Measurements from ENCODE around the gene CRB3. TPM values are rescaled to one million over a fixed set of nuclear protein-coding genes. Genes with fewer than 3 reads are reported as not detected.
"Not testable (repeated sequence)": the region's sequence is repeated elsewhere in the genome, so short reads cannot be mapped to it uniquely, and the experiment has no call there.

The CRB3 gene
- total and polyA plus RNA-seq, 9 donors = 0.11 to 2.0 (median 0.51) TPM; not detected in 4

GRCh38 chr19:6494438-6495036, 30.5 kb downstream of the CRB3 start:
- H3K27ac ChIP-seq (ENCODE audit: low read length) = no peak overlapping the region
- H3K4me3 ChIP-seq (ENCODE audit: low read length) = no peak overlapping the region
- H3K36me3 ChIP-seq (ENCODE audit: control insufficient read depth, insufficient read depth, low read length) = no peaks in the 10 kb centered on the region
- H3K4me1 ChIP-seq (ENCODE audit: control insufficient read depth, insufficient read depth, low read length) = no peaks in the 10 kb centered on the region
- 68% methylated on average over 8 of the region's 8 CpGs for WGBS (ENCODE audit: insufficient coverage)
- DNase-seq = no peak
- H3K9me3 ChIP-seq (replicated peaks; ENCODE audit: control insufficient read depth, low read depth, low read length) = no peaks in the 10 kb centered on the region
- H3K27me3 ChIP-seq (ENCODE audit: control insufficient read depth, insufficient read depth, low read length) = peaks cover 8% of the 10 kb centered on the region

GRCh38 chr19:6495947-6496346, 31.9 kb downstream of the CRB3 start:
- Histone ChIP-seq H3K36me3 (ENCODE audit: control insufficient read depth, insufficient read depth, low read length) (no peaks in the 10 kb centered on the region), H3K4me1 (ENCODE audit: control insufficient read depth, insufficient read depth, low read length) (no peaks in the 10 kb centered on the region), H3K9me3 (replicated peaks; ENCODE audit: control insufficient read depth, low read depth, low read length) (no peaks in the 10 kb centered on the region), H3K27ac (ENCODE audit: low read length) (no peak overlapping the region), H3K4me3 (ENCODE audit: low read length) (no peak overlapping the region), H3K27me3 (ENCODE audit: control insufficient read depth, insufficient read depth, low read length) (peaks cover 20% of the 10 kb centered on the region)
- no peak for DNase-seq
- 94% methylated on average over 12 of the region's 19 CpGs for WGBS (ENCODE audit: insufficient coverage)

GRCh38 chr19:6498294-6499036, 34.4 kb downstream of the CRB3 start:
- 73% methylated on average over 5 of the region's 7 CpGs for WGBS (ENCODE audit: insufficient coverage)

GRCh38 chr19:6499052-6499790, 35.1 kb downstream of the CRB3 start:
- Histone ChIP-seq H3K4me3 (ENCODE audit: low read length) (no peak overlapping the region), H3K27ac (ENCODE audit: low read length) (no peak overlapping the region), H3K4me1 (ENCODE audit: control insufficient read depth, insufficient read depth, low read length) (peaks cover 8% of the 10 kb centered on the region), H3K9me3 (replicated peaks; ENCODE audit: control insufficient read depth, low read depth, low read length) (no peaks in the 10 kb centered on the region), H3K36me3 (ENCODE audit: control insufficient read depth, insufficient read depth, low read length) (no peaks in the 10 kb centered on the region), H3K27me3 (ENCODE audit: control insufficient read depth, insufficient read depth, low read length) (peaks cover 50% of the 10 kb centered on the region)
- DNase-seq = no peak
- WGBS (ENCODE audit: insufficient coverage) = 63% methylated on average over 10 of the region's 17 CpGs

More at GRCh38 chr19:6498294-6499036, 34.4 kb downstream of the CRB3 start:
- no peaks in the 10 kb centered on the region for H3K9me3 ChIP-seq (replicated peaks; ENCODE audit: control insufficient read depth, low read depth, low read length)
- no peak overlapping the region for H3K4me3 ChIP-seq (ENCODE audit: low read length)
- no peaks in the 10 kb centered on the region for H3K36me3 ChIP-seq (ENCODE audit: control insufficient read depth, insufficient read depth, low read length)
- DNase-seq = no peak
- peaks cover 45% of the 10 kb centered on the region for H3K27me3 ChIP-seq (ENCODE audit: control insufficient read depth, insufficient read depth, low read length)
- no peak overlapping the region for H3K27ac ChIP-seq (ENCODE audit: low read length)
- H3K4me1 ChIP-seq (ENCODE audit: control insufficient read depth, insufficient read depth, low read length) = peaks cover 8% of the 10 kb centered on the region

GRCh38 chr19:6500837-6501739, 37.0 kb downstream of the CRB3 start:
- no peak for DNase-seq
- H3K9me3 ChIP-seq (replicated peaks; ENCODE audit: control insufficient read depth, low read depth, low read length) = no peaks in the 10 kb centered on the region
- WGBS (ENCODE audit: insufficient coverage) = 63% methylated on average over 11 of the region's 24 CpGs
- H3K4me1 ChIP-seq (ENCODE audit: control insufficient read depth, insufficient read depth, low read length) = peaks cover 8% of the 10 kb centered on the region
- no peak overlapping the region for H3K27ac ChIP-seq (ENCODE audit: low read length)
- peak overlapping the region; percentile 15 for H3K4me3 ChIP-seq (ENCODE audit: low read length)
- peaks cover 50% of the 10 kb centered on the region for H3K27me3 ChIP-seq (ENCODE audit: control insufficient read depth, insufficient read depth, low read length)
- no peaks in the 10 kb centered on the region for H3K36me3 ChIP-seq (ENCODE audit: control insufficient read depth, insufficient read depth, low read length)

GRCh38 chr19:6501740-6502648, 37.9 kb downstream of the CRB3 start, which contains the start of gene TUBB4A:
Gene TUBB4A, minus strand, starts transcription at chr19:6502309. Its CDS starts 97 bp downstream, at chr19:6502212.
- WGBS (ENCODE audit: insufficient coverage) = under 1% methylated on average over 59 of the region's 71 CpGs
- H3K4me1 ChIP-seq (ENCODE audit: control insufficient read depth, insufficient read depth, low read length) = peaks cover 8% of the 10 kb centered on the region
- no peaks in the 10 kb centered on the region for H3K9me3 ChIP-seq (replicated peaks; ENCODE audit: control insufficient read depth, low read depth, low read length)
- no peak for DNase-seq
- H3K27ac ChIP-seq (ENCODE audit: low read length) = no peak within 1 kb of the TSS
- peak within 1 kb of the TSS; percentile 15 for H3K4me3 ChIP-seq (ENCODE audit: low read length)
- peaks cover 50% of the 10 kb centered on the region for H3K27me3 ChIP-seq (ENCODE audit: control insufficient read depth, insufficient read depth, low read length)
- no peaks in the 10 kb centered on the region for H3K36me3 ChIP-seq (ENCODE audit: control insufficient read depth, insufficient read depth, low read length)

- Histone ChIP-seq H3K4me1 (ENCODE audit: control insufficient read depth, insufficient read depth, low read length) (peaks cover 8% of the 10 kb centered on the region), H3K27me3 (ENCODE audit: control insufficient read depth, insufficient read depth, low read length) (peaks cover 47% of the 10 kb centered on the region), H3K36me3 (ENCODE audit: control insufficient read depth, insufficient read depth, low read length) (no peaks in the 10 kb centered on the region), H3K9me3 (replicated peaks; ENCODE audit: control insufficient read depth, low read depth, low read length) (no peaks in the 10 kb centered on the region), H3K27ac (ENCODE audit: low read length) (no peak overlapping the region), H3K4me3 (ENCODE audit: low read length) (no peak overlapping the region)
- no peak for DNase-seq
- 61% methylated on average over 5 of the region's 9 CpGs for WGBS (ENCODE audit: insufficient coverage)
Measured at GRCh38 chr19:6503407-6504201, 39.5 kb downstream of the CRB3 start.

GRCh38 chr19:6508028-6508771, 44.1 kb downstream of the CRB3 start:
- H3K27ac ChIP-seq (ENCODE audit: low read length); DNase-seq; H3K4me3 ChIP-seq (ENCODE audit: low read length); H3K9me3 ChIP-seq (replicated peaks; ENCODE audit: control insufficient read depth, low read depth, low read length); H3K4me1 ChIP-seq (ENCODE audit: control insufficient read depth, insufficient read depth, low read length); H3K27me3 ChIP-seq (ENCODE audit: control insufficient read depth, insufficient read depth, low read length); H3K36me3 ChIP-seq (ENCODE audit: control insufficient read depth, insufficient read depth, low read length): not testable (repeated sequence)
- 88% methylated on average over 5 of the region's 9 CpGs for WGBS (ENCODE audit: insufficient coverage)

Data from muscle of leg (tissue), 11 donors.